SK-N-SH (cell line): ENCODE results near the gene VPS33B. TPM values are rescaled to one million over a fixed set of nuclear protein-coding genes. Genes with fewer than 3 reads are reported as not detected.

ENCODE experiments used
- CTCF ChIA-PET: fragments of 300-600, 350-600 bp; formaldehyde crosslinking; extraction: SDS; loops from one replicate; lab custom pipeline; 2021; lab: Yijun Ruan, JAX
- POLR2A ChIA-PET: fragments of 350-600 bp; sonication (Branson Sonifier 250); formaldehyde crosslinking; extraction: SDS; loops from one replicate; lab custom pipeline; 2020; ENCODE audit warnings: antibody characterized with exemption, inconsistent platforms; lab: Yijun Ruan, JAX
- DNase-seq: peaks from one replicate; pipeline ENCODE4 v3.0.0; 2012
- H2AFZ ChIP-seq: fragments of 200-600 bp; sonication (generic); 2 replicates; pipeline ENCODE4 v1.8.1; 2016; ENCODE audit warnings: antibody characterized with exemption, mild to moderate bottlenecking, low read depth
- H3F3A ChIP-seq: fragments of 200-600 bp; sonication (generic); replicated peaks from 2 replicates; pipeline ENCODE3; 2016; ENCODE audit warnings: antibody characterized with exemption, mild to moderate bottlenecking; ENCODE audit not compliant: insufficient read depth
- H3K27ac ChIP-seq, 2 experiments: fragments of 200-500 bp in 1 of 2; fragments of 200-600 bp in 1 of 2; sonication (Bioruptor generic) in 1 of 2; sonication (generic), shearing (Covaris generic) in 1 of 2; 2 replicates each; pipeline versions ENCODE4 v1.5.1 to v1.6.1; 2014 to 2016; ENCODE audit warnings: low read depth in 2 of 2, inconsistent platforms in 1 of 2, low read length in 1 of 2, mild to moderate bottlenecking in 1 of 2, mixed read lengths in 1 of 2
- H3K27me3 ChIP-seq: fragments of 200-600 bp; sonication (generic), shearing (Covaris generic); 2 replicates; pipeline ENCODE4 v1.6.1; 2016; ENCODE audit warnings: mixed run types; ENCODE audit not compliant: insufficient read depth
- H3K36me3 ChIP-seq, 2 experiments: fragments of 200-500 bp in 1 of 2; fragments of 200-600 bp in 1 of 2; sonication (Bioruptor generic) in 1 of 2; sonication (generic) in 1 of 2; replicated peaks in 1 of 2; 2 replicates each; pipeline versions ENCODE3 to v1.5.1; 2014 to 2016; ENCODE audit warnings: low read length in 1 of 2, mild to moderate bottlenecking in 1 of 2; ENCODE audit not compliant: insufficient read depth in 2 of 2, control insufficient read depth in 1 of 2
- H3K4me1 ChIP-seq, 2 experiments: fragments of 200-500 bp in 1 of 2; fragments of 200-600 bp in 1 of 2; sonication (Bioruptor generic) in 1 of 2; sonication (generic), shearing (Covaris generic) in 1 of 2; 2 replicates each; pipeline versions ENCODE4 v1.5.1 to v1.6.1; 2014 to 2016; ENCODE audit warnings: low read depth in 1 of 2, low read length in 1 of 2, mixed run types in 1 of 2; ENCODE audit not compliant: insufficient read depth in 2 of 2, control insufficient read depth in 1 of 2
- H3K4me2 ChIP-seq: fragments of 200-600 bp; sonication (generic), shearing (Covaris generic); 2 replicates; pipeline ENCODE4 v1.6.1; 2017; ENCODE audit warnings: mixed run types
- H3K4me3 ChIP-seq, 2 experiments: fragments of 200-500 bp in 1 of 2; fragments of 200-600 bp in 1 of 2; sonication (Bioruptor generic) in 1 of 2; sonication (generic), shearing (Covaris generic) in 1 of 2; 2 replicates each; pipeline versions ENCODE4 v1.5.1 to v1.8.1; 2014 to 2016; ENCODE audit warnings: low read depth in 2 of 2, inconsistent platforms in 1 of 2, low read length in 1 of 2, mild to moderate bottlenecking in 1 of 2, mixed read lengths in 1 of 2, moderate library complexity in 1 of 2
- H3K79me2 ChIP-seq: fragments of 200-600 bp; sonication (generic); 2 replicates; pipeline ENCODE4 v1.8.1; 2017; ENCODE audit warnings: mild to moderate bottlenecking; ENCODE audit not compliant: insufficient read depth
- H3K9ac ChIP-seq: fragments of 200-600 bp; sonication (generic); 2 replicates; pipeline ENCODE4 v1.6.1; 2017; ENCODE audit warnings: mixed run types
- H3K9me2 ChIP-seq: fragments of 200-600 bp; sonication (generic); 2 replicates; pipeline ENCODE4 v1.6.1; 2017; ENCODE audit warnings: mixed run types
- H3K9me3 ChIP-seq: fragments of 200-600 bp; sonication (generic); 2 replicates; pipeline ENCODE4 v1.6.1; 2017; ENCODE audit warnings: mixed run types, mild to moderate bottlenecking, moderate library complexity
- H4K20me1 ChIP-seq: fragments of 200-600 bp; sonication (generic); 2 replicates; pipeline ENCODE4 v1.6.1; 2017; ENCODE audit warnings: mild to moderate bottlenecking, mixed run types; ENCODE audit not compliant: insufficient read depth
- ELF1 ChIP-seq: IDR thresholded peaks from 2 replicates; pipeline ENCODE4 v1.4.0; 2012
- EP300 ChIP-seq, 2 experiments: IDR thresholded peaks; 2 replicates each; pipeline versions ENCODE4 v1.4.0 to v1.6.1; 2012; ENCODE audit warnings: borderline replicate concordance in 1 of 2, low read depth in 1 of 2, low read length in 1 of 2
- FOSL2 ChIP-seq: IDR thresholded peaks from 2 replicates; pipeline ENCODE4 v1.4.0; 2012; ENCODE audit warnings: low read depth, mild to moderate bottlenecking, moderate library complexity, borderline replicate concordance
- FOXM1 ChIP-seq: IDR thresholded peaks from 2 replicates; pipeline ENCODE4 v1.4.0; 2012; ENCODE audit warnings: low read depth, mild to moderate bottlenecking
- GABPA ChIP-seq: IDR thresholded peaks from 2 replicates; pipeline ENCODE4 v1.4.0; 2012; ENCODE audit warnings: low read depth, mild to moderate bottlenecking
- GATA2 ChIP-seq: sonication (generic); formaldehyde crosslinking; IDR thresholded peaks from 2 replicates; pipeline ENCODE4 v1.5.0; 2020; ENCODE audit warnings: mild to moderate bottlenecking, missing genetic modification reagents
- JUND ChIP-seq: IDR thresholded peaks from 2 replicates; pipeline ENCODE4 v1.4.0; 2012
- MXI1 ChIP-seq: IDR thresholded peaks from 2 replicates; pipeline ENCODE4 v1.6.1; 2012; ENCODE audit warnings: mild to moderate bottlenecking, low read depth, low read length, improper control_type of control experiment
- NFIC ChIP-seq: IDR thresholded peaks from 2 replicates; pipeline ENCODE4 v1.4.0; 2012; ENCODE audit warnings: borderline replicate concordance
- POLR2AphosphoS5 ChIP-seq: IDR thresholded peaks from 2 replicates; pipeline ENCODE4 v1.6.1; 2012; ENCODE audit warnings: low read depth, low read length
- RXRA ChIP-seq: IDR thresholded peaks from 2 replicates; pipeline ENCODE4 v1.4.0; 2012; ENCODE audit warnings: low read depth, mild to moderate bottlenecking, borderline replicate concordance
- SIN3A ChIP-seq: IDR thresholded peaks from 2 replicates; pipeline ENCODE4 v1.6.1; 2012; ENCODE audit warnings: low read depth, mild to moderate bottlenecking, low read length, moderate library complexity, borderline replicate concordance
- SMC3 ChIP-seq: IDR thresholded peaks from 2 replicates; pipeline ENCODE4 v1.6.1; 2012; ENCODE audit warnings: low read depth, low read length, improper control_type of control experiment
- TCF12 ChIP-seq: IDR thresholded peaks from 2 replicates; pipeline ENCODE4 v1.4.0; 2012
- YY1 ChIP-seq: IDR thresholded peaks from 2 replicates; pipeline ENCODE4 v1.4.0; 2012; ENCODE audit warnings: low read depth, mild to moderate bottlenecking
- WGBS: methylation state at CpG from one replicate; pipeline ENCODE4 v1.1.6; 2017; ENCODE audit warnings: low lambda C conversion rate; 5-methylcytosine and 5-hydroxymethylcytosine counted together
- polyA plus RNA-seq, 3 experiments: library from polyadenylated mRNA; depleted of rRNA; stranded (reverse); fragments of >200 nt; gene quantifications; 2 replicates each; pipeline ENCODE4 v1.2.3, GENCODE V29; 2012
- TF ChIP-seq, protein P1 (sequence below): fragments of 150-350 bp; IDR thresholded peaks from 2 replicates; pipeline ENCODE4 v1.6.1; 2016; ENCODE audit warnings: mild to moderate bottlenecking, low read depth, low read length
- TF ChIP-seq, protein P2 (sequence below): IDR thresholded peaks from 2 replicates; pipeline ENCODE4 v1.4.0; 2012; ENCODE audit warnings: low read depth, borderline replicate concordance
- TF ChIP-seq, protein P3 (sequence below): IDR thresholded peaks from 2 replicates; pipeline ENCODE4 v1.4.0; 2012; ENCODE audit warnings: low read depth, borderline replicate concordance
- TF ChIP-seq, protein P4 (sequence below): IDR thresholded peaks from 2 replicates; pipeline ENCODE4 v1.6.1; 2012; ENCODE audit warnings: mild to moderate bottlenecking, low read depth, low read length, moderate library complexity
- TF ChIP-seq, protein P5 (sequence below): fragments of 150-350 bp; IDR thresholded peaks from 2 replicates; pipeline ENCODE4 v1.6.1; 2017; ENCODE audit warnings: antibody characterized with exemption, low read length, low read depth, borderline replicate concordance

VPS33B gene
- polyA plus RNA-seq, 1 of the 3 experiments (the other 2 are of a cell fraction), result 16.6 TPM

DNA sequence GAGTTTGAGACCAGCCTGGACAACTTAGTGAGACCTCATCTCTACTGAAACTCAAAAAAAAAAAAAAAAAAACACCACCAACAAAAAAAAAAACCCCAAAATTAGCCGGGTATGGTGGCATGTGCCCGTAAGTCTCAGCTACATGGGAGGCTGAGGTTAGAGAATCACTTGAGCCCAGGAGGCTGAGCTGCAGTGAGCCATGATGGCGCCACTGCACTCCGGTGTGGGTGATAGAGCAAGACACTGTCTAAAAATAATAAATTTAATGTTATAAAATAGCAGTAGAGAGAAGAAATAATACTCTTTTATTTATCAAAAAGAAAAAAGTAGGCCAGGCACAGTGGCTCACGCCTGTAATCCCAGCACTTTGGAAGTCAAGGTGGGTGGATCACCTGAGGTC lies 50.3 kb downstream of the VPS33B start:
- no peak for TF ChIP-seq FOXM1
- no peak for TF ChIP-seq GABPA
- TF ChIP-seq RXRA, result no peak
- TF ChIP-seq, protein P1, sequence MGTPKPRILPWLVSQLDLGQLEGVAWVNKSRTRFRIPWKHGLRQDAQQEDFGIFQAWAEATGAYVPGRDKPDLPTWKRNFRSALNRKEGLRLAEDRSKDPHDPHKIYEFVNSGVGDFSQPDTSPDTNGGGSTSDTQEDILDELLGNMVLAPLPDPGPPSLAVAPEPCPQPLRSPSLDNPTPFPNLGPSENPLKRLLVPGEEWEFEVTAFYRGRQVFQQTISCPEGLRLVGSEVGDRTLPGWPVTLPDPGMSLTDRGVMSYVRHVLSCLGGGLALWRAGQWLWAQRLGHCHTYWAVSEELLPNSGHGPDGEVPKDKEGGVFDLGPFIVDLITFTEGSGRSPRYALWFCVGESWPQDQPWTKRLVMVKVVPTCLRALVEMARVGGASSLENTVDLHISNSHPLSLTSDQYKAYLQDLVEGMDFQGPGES, result no peak
- TF ChIP-seq, protein P2, sequence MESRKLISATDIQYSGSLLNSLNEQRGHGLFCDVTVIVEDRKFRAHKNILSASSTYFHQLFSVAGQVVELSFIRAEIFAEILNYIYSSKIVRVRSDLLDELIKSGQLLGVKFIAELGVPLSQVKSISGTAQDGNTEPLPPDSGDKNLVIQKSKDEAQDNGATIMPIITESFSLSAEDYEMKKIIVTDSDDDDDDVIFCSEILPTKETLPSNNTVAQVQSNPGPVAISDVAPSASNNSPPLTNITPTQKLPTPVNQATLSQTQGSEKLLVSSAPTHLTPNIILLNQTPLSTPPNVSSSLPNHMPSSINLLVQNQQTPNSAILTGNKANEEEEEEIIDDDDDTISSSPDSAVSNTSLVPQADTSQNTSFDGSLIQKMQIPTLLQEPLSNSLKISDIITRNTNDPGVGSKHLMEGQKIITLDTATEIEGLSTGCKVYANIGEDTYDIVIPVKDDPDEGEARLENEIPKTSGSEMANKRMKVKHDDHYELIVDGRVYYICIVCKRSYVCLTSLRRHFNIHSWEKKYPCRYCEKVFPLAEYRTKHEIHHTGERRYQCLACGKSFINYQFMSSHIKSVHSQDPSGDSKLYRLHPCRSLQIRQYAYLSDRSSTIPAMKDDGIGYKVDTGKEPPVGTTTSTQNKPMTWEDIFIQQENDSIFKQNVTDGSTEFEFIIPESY, result no peak
- TF ChIP-seq, protein P3, sequence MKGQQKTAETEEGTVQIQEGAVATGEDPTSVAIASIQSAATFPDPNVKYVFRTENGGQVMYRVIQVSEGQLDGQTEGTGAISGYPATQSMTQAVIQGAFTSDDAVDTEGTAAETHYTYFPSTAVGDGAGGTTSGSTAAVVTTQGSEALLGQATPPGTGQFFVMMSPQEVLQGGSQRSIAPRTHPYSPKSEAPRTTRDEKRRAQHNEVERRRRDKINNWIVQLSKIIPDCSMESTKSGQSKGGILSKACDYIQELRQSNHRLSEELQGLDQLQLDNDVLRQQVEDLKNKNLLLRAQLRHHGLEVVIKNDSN, result no peak
- TF ChIP-seq, protein P4, sequence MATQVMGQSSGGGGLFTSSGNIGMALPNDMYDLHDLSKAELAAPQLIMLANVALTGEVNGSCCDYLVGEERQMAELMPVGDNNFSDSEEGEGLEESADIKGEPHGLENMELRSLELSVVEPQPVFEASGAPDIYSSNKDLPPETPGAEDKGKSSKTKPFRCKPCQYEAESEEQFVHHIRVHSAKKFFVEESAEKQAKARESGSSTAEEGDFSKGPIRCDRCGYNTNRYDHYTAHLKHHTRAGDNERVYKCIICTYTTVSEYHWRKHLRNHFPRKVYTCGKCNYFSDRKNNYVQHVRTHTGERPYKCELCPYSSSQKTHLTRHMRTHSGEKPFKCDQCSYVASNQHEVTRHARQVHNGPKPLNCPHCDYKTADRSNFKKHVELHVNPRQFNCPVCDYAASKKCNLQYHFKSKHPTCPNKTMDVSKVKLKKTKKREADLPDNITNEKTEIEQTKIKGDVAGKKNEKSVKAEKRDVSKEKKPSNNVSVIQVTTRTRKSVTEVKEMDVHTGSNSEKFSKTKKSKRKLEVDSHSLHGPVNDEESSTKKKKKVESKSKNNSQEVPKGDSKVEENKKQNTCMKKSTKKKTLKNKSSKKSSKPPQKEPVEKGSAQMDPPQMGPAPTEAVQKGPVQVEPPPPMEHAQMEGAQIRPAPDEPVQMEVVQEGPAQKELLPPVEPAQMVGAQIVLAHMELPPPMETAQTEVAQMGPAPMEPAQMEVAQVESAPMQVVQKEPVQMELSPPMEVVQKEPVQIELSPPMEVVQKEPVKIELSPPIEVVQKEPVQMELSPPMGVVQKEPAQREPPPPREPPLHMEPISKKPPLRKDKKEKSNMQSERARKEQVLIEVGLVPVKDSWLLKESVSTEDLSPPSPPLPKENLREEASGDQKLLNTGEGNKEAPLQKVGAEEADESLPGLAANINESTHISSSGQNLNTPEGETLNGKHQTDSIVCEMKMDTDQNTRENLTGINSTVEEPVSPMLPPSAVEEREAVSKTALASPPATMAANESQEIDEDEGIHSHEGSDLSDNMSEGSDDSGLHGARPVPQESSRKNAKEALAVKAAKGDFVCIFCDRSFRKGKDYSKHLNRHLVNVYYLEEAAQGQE, result no peak
- no peak for TF ChIP-seq GATA2 (CRISPR knock-in tag)
- TF ChIP-seq SIN3A, result no peak
- no peak for TF ChIP-seq NFIC
- TF ChIP-seq YY1, result no peak
- no peak for TF ChIP-seq EP300 (IDR thresholded peaks at IDR 0.05; ENCODE audit: borderline replicate concordance in 1 of 2, low read depth in 1 of 2, low read length in 1 of 2)
- no peak for TF ChIP-seq SMC3
- no peak for TF ChIP-seq POLR2AphosphoS5
- no peak for TF ChIP-seq FOSL2
- no peak for TF ChIP-seq ELF1
- TF ChIP-seq, protein P5, sequence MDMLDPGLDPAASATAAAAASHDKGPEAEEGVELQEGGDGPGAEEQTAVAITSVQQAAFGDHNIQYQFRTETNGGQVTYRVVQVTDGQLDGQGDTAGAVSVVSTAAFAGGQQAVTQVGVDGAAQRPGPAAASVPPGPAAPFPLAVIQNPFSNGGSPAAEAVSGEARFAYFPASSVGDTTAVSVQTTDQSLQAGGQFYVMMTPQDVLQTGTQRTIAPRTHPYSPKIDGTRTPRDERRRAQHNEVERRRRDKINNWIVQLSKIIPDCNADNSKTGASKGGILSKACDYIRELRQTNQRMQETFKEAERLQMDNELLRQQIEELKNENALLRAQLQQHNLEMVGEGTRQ, result no peak
- TF ChIP-seq JUND, result no peak
- no peak for TF ChIP-seq MXI1
- no peak for TF ChIP-seq TCF12
- TF ChIP-seq, all 33 proteins: peak for 0
- peaks cover 48 to 50% of the 10 kb centered on the region in 2 experiments for H3K36me3 ChIP-seq
- H3K4me3 ChIP-seq, result no peak overlapping the region
- H3K4me1 ChIP-seq, result no peaks in the 10 kb centered on the region
- no peak overlapping the region for H2AFZ ChIP-seq
- no peaks in the 10 kb centered on the region for H3K9me3 ChIP-seq
- H3K79me2 ChIP-seq, result peaks cover 3% of the 10 kb centered on the region
- no peak overlapping the region for H3K4me2 ChIP-seq
- WGBS, result 83% methylated on average over 5 of the region's 5 CpGs
- no peaks in the 10 kb centered on the region for H3K27me3 ChIP-seq
- ChIA-PET POLR2A (interaction anchor here (1.1 kb wide), 1 partner anchor 12 kb away, joined by 3 read pairs; no protein-coding TSS in a partner anchor), CTCF (interaction anchor here (1.1 to 7.3 kb wide), 3 partner anchors 14 to 61 kb away, joined by 3 to 74 read pairs (median 4); no protein-coding TSS in a partner anchor)
- no peaks in the 10 kb centered on the region for H3K9me2 ChIP-seq
- H4K20me1 ChIP-seq, result no peaks in the 10 kb centered on the region
- H3K27ac ChIP-seq, result no peak overlapping the region
- no peak for DNase-seq
- H3F3A ChIP-seq, result peaks cover 2% of the 10 kb centered on the region
- H3K9ac ChIP-seq, result no peak overlapping the region
